Measurements from ENCODE around the gene CDC73. TPM values are rescaled to one million over a fixed set of nuclear protein-coding genes. Genes with fewer than 3 reads are reported as not detected.
A peak's percentile ranks its signal among the peaks of the same experiment; 100 is the strongest.
"Not testable (repeated sequence)": the region's sequence is repeated elsewhere in the genome, so short reads cannot be mapped to it uniquely, and the experiment has no call there.

The CDC73 gene
- total RNA-seq, 2 donors from 2014 or later, result 52.8 to 53.0 TPM

- 93% methylated on average over 6 of the region's 6 CpGs; no CpG with 5 or more reads in 1 of the 2 experiments for WGBS, 2 experiments (ENCODE audit: insufficient coverage in 1 of 2, insufficient read length in 1 of 2)
- Histone ChIP-seq H3K27ac (ENCODE audit: low read depth, low read length) (no peak overlapping the region), H3K9me3 (ENCODE audit: control insufficient read depth, low read length) (no peaks in the 10 kb centered on the region), H3K4me1 (ENCODE audit: control insufficient read depth, insufficient read depth, low read length) (no peaks in the 10 kb centered on the region), H3K9ac (ENCODE audit: extremely low read depth, low read length, poor library complexity, severe bottlenecking) (no peak overlapping the region), H3K4me3 (ENCODE audit: low read length) (no peak overlapping the region), H3K36me3 (ENCODE audit: control insufficient read depth, insufficient read depth, low read length) (no peaks in the 10 kb centered on the region), H3K27me3 (ENCODE audit: control insufficient read depth, insufficient read depth, low read length, poor library complexity, severe bottlenecking) (peaks cover 4% of the 10 kb centered on the region)
- H3K4me3 Mint-ChIP-seq, result no peak overlapping the region
- DNase-seq, result no peak
- H3K9me3 Mint-ChIP-seq, result no peaks in the 10 kb centered on the region
- peaks cover 11% of the 10 kb centered on the region for H3K27me3 Mint-ChIP-seq (ENCODE audit: insufficient read depth)
- H3K36me3 Mint-ChIP-seq (ENCODE audit: low read depth), result no peaks in the 10 kb centered on the region
- no peak for TF ChIP-seq CTCF (conservative IDR thresholded peaks at IDR 0.05)
- peaks cover 30% of the 10 kb centered on the region for H3K4me1 Mint-ChIP-seq
- no peak overlapping the region for H3K27ac Mint-ChIP-seq
These were observed 7.2 kb upstream of the CDC73 start for GRCh38 chr1:193114485-193115095.

GRCh38 chr1:193115629-193116227 lies 6.1 kb upstream of the CDC73 start:
- Mint-ChIP-seq H3K9me3 (no peaks in the 10 kb centered on the region), H3K4me3 (no peak overlapping the region), H3K36me3 (ENCODE audit: low read depth) (no peaks in the 10 kb centered on the region), H3K4me1 (peaks cover 30% of the 10 kb centered on the region), H3K27me3 (ENCODE audit: insufficient read depth) (peaks cover 17% of the 10 kb centered on the region), H3K27ac (peak overlapping the region; percentile 60)
- Histone ChIP-seq H3K9me3 (ENCODE audit: control insufficient read depth, low read length) (no peaks in the 10 kb centered on the region), H3K4me3 (ENCODE audit: low read length) (no peak overlapping the region), H3K27ac (ENCODE audit: low read depth, low read length) (no peak overlapping the region), H3K4me1 (ENCODE audit: control insufficient read depth, insufficient read depth, low read length) (no peaks in the 10 kb centered on the region), H3K9ac (ENCODE audit: extremely low read depth, low read length, poor library complexity, severe bottlenecking) (no peak overlapping the region), H3K36me3 (ENCODE audit: control insufficient read depth, insufficient read depth, low read length) (no peaks in the 10 kb centered on the region), H3K27me3 (ENCODE audit: control insufficient read depth, insufficient read depth, low read length, poor library complexity, severe bottlenecking) (peaks cover 5% of the 10 kb centered on the region)
- TF ChIP-seq CTCF (conservative IDR thresholded peaks at IDR 0.05), result no peak
- DNase-seq, result no peak
- 68 to 100% methylated on average over 1 of the region's 1 CpG for WGBS, 2 experiments (ENCODE audit: insufficient coverage in 1 of 2, insufficient read length in 1 of 2)

- Mint-ChIP-seq H3K27me3 (ENCODE audit: insufficient read depth) (peaks cover 21% of the 10 kb centered on the region), H3K4me1 (peaks cover 24% of the 10 kb centered on the region)
- H3K4me1 ChIP-seq (ENCODE audit: control insufficient read depth, insufficient read depth, low read length); DNase-seq; H3K27ac Mint-ChIP-seq; H3K27me3 ChIP-seq (ENCODE audit: control insufficient read depth, insufficient read depth, low read length, poor library complexity, severe bottlenecking); H3K4me3 Mint-ChIP-seq; H3K9ac ChIP-seq (ENCODE audit: extremely low read depth, low read length, poor library complexity, severe bottlenecking); H3K9me3 ChIP-seq (ENCODE audit: control insufficient read depth, low read length); H3K9me3 Mint-ChIP-seq; H3K4me3 ChIP-seq (ENCODE audit: low read length); H3K36me3 Mint-ChIP-seq (ENCODE audit: low read depth); H3K27ac ChIP-seq (ENCODE audit: low read depth, low read length); H3K36me3 ChIP-seq (ENCODE audit: control insufficient read depth, insufficient read depth, low read length): not testable (repeated sequence)
- WGBS, 2 experiments (ENCODE audit: insufficient coverage in 1 of 2, insufficient read length in 1 of 2), result 86 to 96% methylated on average over 4 to 6 of the region's 6 CpGs
These were observed 4.7 kb upstream of the CDC73 start for GRCh38 chr1:193117167-193117566.

Data from endodermal cell (in vitro differentiated cells).